Uterus (tissue), 2 donors: Measurements from ENCODE around the gene KIDINS220.

Source experiments
- CTCF ChIP-seq, 4 experiments: fragments of 200-600 bp in 2 of 4; fragments of 450-650 bp in 2 of 4; sonication (generic) in 2 of 4; IDR thresholded peaks; one replicate each; pipeline ENCODE4 v1.5.1; 2016 to 2019; ENCODE audit warnings: antibody characterized with exemption in 4 of 4, mild to moderate bottlenecking in 2 of 4, moderate library complexity in 1 of 4
- POLR2A ChIP-seq, 2 donors: fragments of 450-650 bp; IDR thresholded peaks; one replicate each; pipeline ENCODE4 v1.6.1; 2016; ENCODE audit warnings: antibody characterized with exemption in 2 of 2, mild to moderate bottlenecking in 1 of 2, moderate library complexity in 1 of 2

- TF ChIP-seq POLR2A (IDR thresholded peaks at IDR 0.05) (no peak), CTCF (IDR thresholded peaks at IDR 0.05) (no peak)
Measured at GRCh38 chr2:8728305-8729015, 109.0 kb downstream of the KIDINS220 start.
